NCI-H82 treated with DMSO at 0.1 percent for 48 hours (cell line): ENCODE data around the gene TRIM66.
A peak's percentile ranks its signal among the peaks of the same experiment; 100 is the strongest.

Experiments used
- DNase-seq: peaks from one replicate; lab custom pipeline; 2025; ENCODE audit not compliant: unreplicated experiment; lab: John Stamatoyannopoulos, UW

The TRIM66 gene

GRCh38 chr11:8714622-8715225, 32.3 kb upstream of the TRIM66 start:
- no peak for DNase-seq

- DNase-seq, result no peak
These were observed 31.4 kb upstream of the TRIM66 start for GRCh38 chr11:8713760-8714454.

- no peak for DNase-seq
These were observed 30.0 kb upstream of the TRIM66 start for GRCh38 chr11:8712506-8712905.

- no peak for DNase-seq
These were observed 29.5 kb upstream of the TRIM66 start for GRCh38 chr11:8711895-8712442.

- DNase-seq, result no peak
These were observed 27.3 kb upstream of the TRIM66 start for GRCh38 chr11:8709777-8710176.

- no peak for DNase-seq
These were observed 26.7 kb upstream of the TRIM66 start for GRCh38 chr11:8709002-8709672.

- no peak for DNase-seq
These were observed 25.2 kb upstream of the TRIM66 start for GRCh38 chr11:8707541-8708191.

GRCh38 chr11:8706673-8707432, 24.4 kb upstream of the TRIM66 start:
- DNase-seq, result no peak

- DNase-seq, result no peak
These were observed 22.7 kb upstream of the TRIM66 start for GRCh38 chr11:8705146-8705545.

GRCh38 chr11:8704136-8704535, 21.7 kb upstream of the TRIM66 start:
- DNase-seq, result no peak

GRCh38 chr11:8702598-8702915, 20.1 kb upstream of the TRIM66 start:
- DNase-seq, result no peak

- DNase-seq, result no peak
These were observed 19.6 kb upstream of the TRIM66 start for GRCh38 chr11:8701891-8702597.

GRCh38 chr11:8699903-8700302, 17.4 kb upstream of the TRIM66 start:
- DNase-seq, result no peak

GRCh38 chr11:8698917-8699441, 16.5 kb upstream of the TRIM66 start:
- no peak for DNase-seq

GRCh38 chr11:8698379-8698851, 15.9 kb upstream of the TRIM66 start:
- no peak for DNase-seq

- no peak for DNase-seq
These were observed 14.6 kb upstream of the TRIM66 start for GRCh38 chr11:8697054-8697453.

GRCh38 chr11:8694137-8694536, 11.7 kb upstream of the TRIM66 start:
- DNase-seq, result peak; percentile 81

- DNase-seq, result no peak
These were observed 11.1 kb upstream of the TRIM66 start for GRCh38 chr11:8693555-8693954.

GRCh38 chr11:8693010-8693551, 10.6 kb upstream of the TRIM66 start:
- no peak for DNase-seq

- DNase-seq, result no peak
These were observed 10.0 kb upstream of the TRIM66 start for GRCh38 chr11:8692417-8692816.
